GM20431 (cell line): ENCODE measurements around the gene ARHGAP10.

ENCODE experiments used
- in situ Hi-C: fragments of 300-500 bp; cut with MseI, MboI; formaldehyde crosslinking; loops from one replicate; pipeline ENCODE4 v1.15.0; 2020; ENCODE audit warnings: low sequenced_read_pairs; ENCODE audit not compliant: unreplicated experiment

ARHGAP10 gene

GRCh38 chr4:147840838-147841738, 109.2 kb downstream of the ARHGAP10 start:
- in situ Hi-C loops = no loop called here

GRCh38 chr4:147842573-147842972, 110.7 kb downstream of the ARHGAP10 start:
- in situ Hi-C loops = no loop called here

GRCh38 chr4:147843162-147843561, 111.3 kb downstream of the ARHGAP10 start:
- in situ Hi-C loops = no loop called here

- in situ Hi-C loops = no loop called here
Observed at GRCh38 chr4:147844781-147845180, 112.9 kb downstream of the ARHGAP10 start.

GRCh38 chr4:147846318-147847155, 114.6 kb downstream of the ARHGAP10 start:
- in situ Hi-C loops = no loop called here

GRCh38 chr4:147847751-147848590, 116.1 kb downstream of the ARHGAP10 start:
- in situ Hi-C loops = no loop called here

- in situ Hi-C loops = no loop called here
Observed at GRCh38 chr4:147848634-147849033, 116.7 kb downstream of the ARHGAP10 start.

GRCh38 chr4:147851135-147851534, 119.2 kb downstream of the ARHGAP10 start:
- in situ Hi-C loops = loop anchor here (25.0 kb wide), 1 partner anchor 139 kb away; no protein-coding TSS in a partner anchor

- in situ Hi-C loops = loop anchor here (25.0 kb wide), 1 partner anchor 141 kb away; no protein-coding TSS in a partner anchor
Observed at GRCh38 chr4:147853706-147854105, 121.8 kb downstream of the ARHGAP10 start.

- in situ Hi-C loops = loop anchor here (25.0 kb wide), 1 partner anchor 142 kb away; no protein-coding TSS in a partner anchor
Observed at GRCh38 chr4:147854154-147854553, 122.3 kb downstream of the ARHGAP10 start.

GRCh38 chr4:147855571-147856009, 123.7 kb downstream of the ARHGAP10 start:
- in situ Hi-C loops = loop anchor here (25.0 kb wide), 1 partner anchor 143 kb away; no protein-coding TSS in a partner anchor

- in situ Hi-C loops = loop anchor here (25.0 kb wide), 1 partner anchor 149 kb away; no protein-coding TSS in a partner anchor
Observed at GRCh38 chr4:147860960-147861359, 129.1 kb downstream of the ARHGAP10 start.

- in situ Hi-C loops = loop anchor here (25.0 kb wide), 1 partner anchor 150 kb away; no protein-coding TSS in a partner anchor
Observed at GRCh38 chr4:147862043-147862692, 130.3 kb downstream of the ARHGAP10 start.

GRCh38 chr4:147863111-147863747, 131.3 kb downstream of the ARHGAP10 start:
- in situ Hi-C loops = loop anchor here (25.0 kb wide), 1 partner anchor 151 kb away; no protein-coding TSS in a partner anchor

GRCh38 chr4:147863808-147864472, 132.1 kb downstream of the ARHGAP10 start:
- in situ Hi-C loops = loop anchor here (25.0 kb wide), 1 partner anchor 152 kb away; no protein-coding TSS in a partner anchor

GRCh38 chr4:147864607-147865006, 132.7 kb downstream of the ARHGAP10 start:
- in situ Hi-C loops = loop anchor here (25.0 kb wide), 1 partner anchor 152 kb away; no protein-coding TSS in a partner anchor

- in situ Hi-C loops = loop anchor here (25.0 kb wide), 1 partner anchor 154 kb away; no protein-coding TSS in a partner anchor
Observed at GRCh38 chr4:147865926-147866325, 134.0 kb downstream of the ARHGAP10 start.
